Naive B cell (primary cell): Measurements from ENCODE around the gene SMC3. TPM values are rescaled to one million over a fixed set of nuclear protein-coding genes. Genes with fewer than 3 reads are reported as not detected.
"Not testable (repeated sequence)": the region's sequence is repeated elsewhere in the genome, so short reads cannot be mapped to it uniquely, and the experiment has no call there.

Experiments used
- ATAC-seq, 2 donors: fragments of 150-1000 bp; cut with Tn5 transposase; 2 replicates each; pipeline ENCODE4 v1.10.0; 2021; ENCODE audit warnings: low read depth in 2 of 2, mild to moderate bottlenecking in 2 of 2, moderate library complexity in 2 of 2
- DNase-seq: peaks from one replicate; pipeline ENCODE4 v3.0.0; 2022
- H3K27ac Mint-ChIP-seq, 6 donors: one replicate each; pipeline ENCODE4 v1.8.0; 2020 to 2022; ENCODE audit warnings: mild to moderate bottlenecking in 6 of 6, mixed read lengths in 6 of 6, moderate library complexity in 5 of 6, inconsistent platforms in 2 of 6
- H3K27me3 Mint-ChIP-seq, 3 donors: one replicate each; pipeline ENCODE4 v1.8.0; 2021 to 2022; ENCODE audit warnings: mixed read lengths in 3 of 3, mild to moderate bottlenecking in 1 of 3
- H3K36me3 Mint-ChIP-seq, 2 donors: one replicate each; pipeline ENCODE4 v1.8.0; 2020 to 2022; ENCODE audit warnings: mixed read lengths in 2 of 2, inconsistent platforms in 1 of 2, mild to moderate bottlenecking in 1 of 2
- H3K4me1 Mint-ChIP-seq, 3 donors: one replicate each; pipeline ENCODE4 v1.8.0; 2020 to 2022; ENCODE audit warnings: mixed read lengths in 3 of 3, inconsistent platforms in 1 of 3, mild to moderate bottlenecking in 1 of 3, moderate library complexity in 1 of 3
- H3K4me3 Mint-ChIP-seq, 8 donors: one replicate each; pipeline ENCODE4 v1.8.0; 2020 to 2022; ENCODE audit warnings: mild to moderate bottlenecking in 8 of 8, mixed read lengths in 8 of 8, moderate library complexity in 8 of 8, inconsistent platforms in 2 of 8
- H3K9me3 Mint-ChIP-seq, 7 donors: one replicate each; pipeline ENCODE4 v1.8.0; 2020 to 2022; ENCODE audit warnings: mixed read lengths in 7 of 7, mild to moderate bottlenecking in 5 of 7, inconsistent platforms in 2 of 7, moderate library complexity in 1 of 7
- polyA plus RNA-seq, 6 donors: library from polyadenylated mRNA; unstranded; fragments of 300-500 nt; fragmentation: Illumina TruSeq; gene quantifications; one replicate each; pipeline ENCODE4 v1.2.3, GENCODE V29; 2021; ENCODE audit warnings: low read depth in 6 of 6

Gene SMC3
- polyA plus RNA-seq, 6 donors from 2014 or later, result 27.4 to 101 (median 85.4) TPM

GRCh38 chr10:110531687-110532086 is 35.8 kb upstream of the SMC3 start:
- Mint-ChIP-seq H3K9me3 (no peaks in the 10 kb centered on the region), H3K36me3 (no peaks in the 10 kb centered on the region), H3K4me1 (peaks cover 32 to 43% (median 38%) of the 10 kb centered on the region in 3 donors), H3K27ac (no peak overlapping the region), H3K4me3 (peak overlapping the region in 1 of 8 donors; percentile 16), H3K27me3 (peaks cover 0 to 5% (median 4%) of the 10 kb centered on the region in 3 donors)
- ATAC-seq (no peak), DNase-seq (no peak)

- H3K4me1 Mint-ChIP-seq, result peaks cover 40 to 52% (median 47%) of the 10 kb centered on the region in 3 donors
- not testable (repeated sequence) for H3K4me3 Mint-ChIP-seq, H3K9me3 Mint-ChIP-seq, DNase-seq, H3K36me3 Mint-ChIP-seq, ATAC-seq, H3K27me3 Mint-ChIP-seq, H3K27ac Mint-ChIP-seq
These were observed 34.9 kb upstream of the SMC3 start for GRCh38 chr10:110532628-110533027.

DNA sequence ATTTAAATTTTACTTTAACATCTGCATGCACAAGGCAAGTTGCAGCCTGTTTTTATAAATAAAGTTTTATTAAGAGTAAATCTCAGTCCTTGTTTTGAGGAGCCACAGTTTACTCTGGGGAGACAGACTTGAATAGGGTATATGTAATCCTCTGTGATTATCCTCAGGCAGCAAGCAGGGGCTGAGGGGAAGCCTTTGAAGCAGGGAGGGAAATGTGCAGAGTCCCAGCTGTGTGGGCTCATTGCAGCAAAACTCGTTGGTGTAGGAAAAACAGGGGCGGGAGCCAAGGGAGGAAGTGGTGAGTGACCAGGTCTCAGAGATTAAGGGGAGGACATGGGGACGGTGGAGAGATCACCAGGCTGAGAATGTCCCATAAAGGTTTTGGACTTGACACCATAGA is 34.3 kb upstream of the SMC3 start:
- Mint-ChIP-seq H3K27me3 (peaks cover 0 to 4% (median 0%) of the 10 kb centered on the region in 3 donors), H3K4me3 (peak overlapping the region in 2 of 8 donors; percentile 44 to 49), H3K27ac (peak overlapping the region in 1 of 6 donors; percentile 70), H3K36me3 (no peaks in the 10 kb centered on the region), H3K4me1 (peaks cover 36 to 49% (median 48%) of the 10 kb centered on the region in 3 donors), H3K9me3 (no peaks in the 10 kb centered on the region)
- ATAC-seq (no peak), DNase-seq (no peak)

GRCh38 chr10:110534571-110534970 is 32.9 kb upstream of the SMC3 start:
- peak overlapping the region in 3 of 6 donors; percentile 7 to 64 (median 53) for H3K27ac Mint-ChIP-seq
- no peak for DNase-seq
- no peaks in the 10 kb centered on the region for H3K36me3 Mint-ChIP-seq
- no peaks in the 10 kb centered on the region for H3K9me3 Mint-ChIP-seq
- ATAC-seq, result no peak
- H3K4me1 Mint-ChIP-seq, result peaks cover 32 to 39% (median 35%) of the 10 kb centered on the region in 3 donors
- H3K4me3 Mint-ChIP-seq, result peak overlapping the region in 2 of 8 donors; percentile 1 to 29
- H3K27me3 Mint-ChIP-seq, result no peaks in the 10 kb centered on the region

- ATAC-seq (peak; percentile 88 to 89), DNase-seq (peak; percentile 62)
- Mint-ChIP-seq H3K4me3 (peak overlapping the region; percentile 5 to 83 (median 48)), H3K27ac (peak overlapping the region; percentile 12 to 93 (median 72)), H3K36me3 (no peaks in the 10 kb centered on the region), H3K9me3 (no peaks in the 10 kb centered on the region), H3K27me3 (no peaks in the 10 kb centered on the region), H3K4me1 (peaks cover 27 to 30% (median 28%) of the 10 kb centered on the region in 3 donors)
These were observed 31.3 kb upstream of the SMC3 start for GRCh38 chr10:110535958-110536891.

- ATAC-seq, result no peak
- no peak for DNase-seq
- H3K27ac Mint-ChIP-seq, result no peak overlapping the region
- H3K4me1 Mint-ChIP-seq, result peaks cover 27 to 30% (median 28%) of the 10 kb centered on the region in 3 donors
- H3K27me3 Mint-ChIP-seq, result no peaks in the 10 kb centered on the region
- no peak overlapping the region for H3K4me3 Mint-ChIP-seq
- H3K9me3 Mint-ChIP-seq, result no peaks in the 10 kb centered on the region
- H3K36me3 Mint-ChIP-seq, result no peaks in the 10 kb centered on the region
These were observed 28.4 kb upstream of the SMC3 start for GRCh38 chr10:110539091-110539490.

DNA sequence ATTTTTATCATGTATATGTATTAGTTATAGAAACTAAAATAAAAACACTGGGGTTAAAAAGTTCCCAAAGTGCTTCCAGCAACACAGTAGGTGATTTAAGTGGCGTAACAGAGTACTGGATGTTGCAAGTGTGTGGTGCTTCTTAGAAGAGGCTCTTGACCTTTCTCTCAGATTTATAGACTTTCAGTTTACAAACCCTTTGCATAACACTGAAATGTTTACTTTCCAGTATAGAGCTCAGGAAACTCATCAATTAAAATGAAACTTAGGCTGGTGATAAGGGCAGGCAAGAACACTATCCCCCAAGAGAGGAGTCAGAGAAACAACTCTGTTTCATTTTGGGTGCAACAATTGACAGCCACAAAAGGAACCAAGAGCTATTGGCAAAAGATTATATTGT is 27.5 kb upstream of the SMC3 start:
- H3K27me3 Mint-ChIP-seq, result no peaks in the 10 kb centered on the region
- H3K4me1 Mint-ChIP-seq, result peaks cover 19 to 22% (median 20%) of the 10 kb centered on the region in 3 donors
- no peak overlapping the region for H3K4me3 Mint-ChIP-seq
- peak overlapping the region in 1 of 6 donors; percentile 74 for H3K27ac Mint-ChIP-seq
- DNase-seq (no peak), ATAC-seq (no peak)
- no peaks in the 10 kb centered on the region for H3K9me3 Mint-ChIP-seq
- H3K36me3 Mint-ChIP-seq, result no peaks in the 10 kb centered on the region

- DNase-seq (no peak), ATAC-seq (no peak)
- H3K4me3 Mint-ChIP-seq, result no peak overlapping the region
- H3K27ac Mint-ChIP-seq, result no peak overlapping the region
- H3K36me3 Mint-ChIP-seq, result no peaks in the 10 kb centered on the region
- H3K27me3 Mint-ChIP-seq, result peaks cover 3 to 13% (median 8%) of the 10 kb centered on the region in 3 donors
- peaks cover 3 to 6% (median 4%) of the 10 kb centered on the region in 3 donors for H3K4me1 Mint-ChIP-seq
- no peaks in the 10 kb centered on the region for H3K9me3 Mint-ChIP-seq
These were observed 22.4 kb upstream of the SMC3 start for GRCh38 chr10:110544958-110545537.

DNA sequence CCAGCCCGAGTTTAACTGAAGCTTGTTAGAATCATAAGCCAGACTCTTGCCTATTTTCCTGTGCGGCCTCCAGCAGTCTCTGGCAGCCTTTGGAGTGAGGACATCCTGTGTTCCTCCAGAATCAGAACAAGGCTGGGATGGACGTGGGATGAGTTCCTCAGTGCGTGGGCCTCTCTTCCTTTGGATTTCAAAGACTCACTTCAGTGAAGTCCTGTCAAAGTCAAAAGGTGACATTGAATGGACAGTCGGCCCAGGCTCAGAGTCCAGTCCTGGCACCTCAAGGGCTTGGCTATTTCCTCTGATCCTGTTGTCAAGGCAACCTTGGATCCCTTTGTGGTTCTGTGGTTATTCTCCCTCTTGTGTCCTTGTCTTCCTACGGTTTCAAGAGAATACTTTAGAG is 21.4 kb upstream of the SMC3 start:
- peaks cover 8 to 15% (median 12%) of the 10 kb centered on the region in 3 donors for H3K27me3 Mint-ChIP-seq
- DNase-seq (no peak), ATAC-seq (no peak)
- no peaks in the 10 kb centered on the region for H3K9me3 Mint-ChIP-seq
- peaks cover 3 to 6% (median 4%) of the 10 kb centered on the region in 3 donors for H3K4me1 Mint-ChIP-seq
- no peaks in the 10 kb centered on the region for H3K36me3 Mint-ChIP-seq
- no peak overlapping the region for H3K4me3 Mint-ChIP-seq
- H3K27ac Mint-ChIP-seq, result peak overlapping the region in 1 of 6 donors; percentile 21

- H3K27ac Mint-ChIP-seq, result peak overlapping the region in 3 of 6 donors; percentile 25 to 67 (median 45)
- DNase-seq (no peak), ATAC-seq (no peak)
- no peaks in the 10 kb centered on the region for H3K36me3 Mint-ChIP-seq
- peaks cover 13 to 16% (median 16%) of the 10 kb centered on the region in 3 donors for H3K27me3 Mint-ChIP-seq
- H3K4me1 Mint-ChIP-seq, result peaks cover 3 to 6% (median 4%) of the 10 kb centered on the region in 3 donors
- H3K9me3 Mint-ChIP-seq, result no peaks in the 10 kb centered on the region
- no peak overlapping the region for H3K4me3 Mint-ChIP-seq
These were observed 20.9 kb upstream of the SMC3 start for GRCh38 chr10:110546499-110547110.

DNA sequence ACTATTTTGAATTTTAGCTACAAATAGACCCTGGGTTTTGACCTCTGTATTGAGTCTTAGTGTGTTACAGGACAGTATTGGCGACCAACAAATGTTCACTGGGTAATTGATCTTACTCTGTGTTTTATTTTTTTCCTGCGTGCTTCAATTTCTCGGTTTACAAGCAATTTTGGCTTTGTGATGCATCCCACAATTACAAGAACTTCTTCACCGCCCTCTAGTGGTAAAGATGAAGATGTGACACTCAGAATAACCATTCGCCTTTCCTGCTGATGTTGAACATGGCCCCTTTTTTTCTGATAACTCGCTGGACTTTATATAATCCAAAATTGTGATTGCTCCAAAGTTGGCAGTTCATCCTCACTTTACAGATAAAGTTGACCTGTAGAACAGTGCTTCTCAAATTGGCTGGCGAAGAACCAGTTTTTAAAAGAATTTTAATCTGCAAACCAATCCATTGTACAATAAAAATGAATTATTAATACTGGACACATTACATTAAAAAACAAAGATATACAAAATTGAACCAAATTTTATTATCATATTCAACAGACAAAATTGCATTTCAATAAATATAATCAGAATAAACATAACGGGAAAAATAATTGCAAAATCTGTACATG is 20.2 kb upstream of the SMC3 start:
- H3K27me3 Mint-ChIP-seq, result peaks cover 19 to 23% (median 22%) of the 10 kb centered on the region in 3 donors
- peak; percentile 67 for DNase-seq
- H3K9me3 Mint-ChIP-seq, result no peaks in the 10 kb centered on the region
- H3K27ac Mint-ChIP-seq, result peak overlapping the region in 3 of 6 donors; percentile 25 to 67 (median 45)
- ATAC-seq, result peak; percentile 69 to 80
- H3K4me1 Mint-ChIP-seq, result peaks cover 3 to 6% (median 4%) of the 10 kb centered on the region in 3 donors
- H3K36me3 Mint-ChIP-seq, result no peaks in the 10 kb centered on the region
- H3K4me3 Mint-ChIP-seq, result no peak overlapping the region

- ATAC-seq, result no peak
- Mint-ChIP-seq H3K4me1 (peaks cover 3 to 6% (median 4%) of the 10 kb centered on the region in 3 donors), H3K27ac (no peak overlapping the region), H3K36me3 (no peaks in the 10 kb centered on the region), H3K4me3 (no peak overlapping the region), H3K27me3 (peaks cover 22 to 30% (median 24%) of the 10 kb centered on the region in 3 donors), H3K9me3 (peaks cover 0 to 3% (median 0%) of the 10 kb centered on the region in 7 donors)
- DNase-seq, result no peak
These were observed 19.5 kb upstream of the SMC3 start for GRCh38 chr10:110548002-110548401.

DNA sequence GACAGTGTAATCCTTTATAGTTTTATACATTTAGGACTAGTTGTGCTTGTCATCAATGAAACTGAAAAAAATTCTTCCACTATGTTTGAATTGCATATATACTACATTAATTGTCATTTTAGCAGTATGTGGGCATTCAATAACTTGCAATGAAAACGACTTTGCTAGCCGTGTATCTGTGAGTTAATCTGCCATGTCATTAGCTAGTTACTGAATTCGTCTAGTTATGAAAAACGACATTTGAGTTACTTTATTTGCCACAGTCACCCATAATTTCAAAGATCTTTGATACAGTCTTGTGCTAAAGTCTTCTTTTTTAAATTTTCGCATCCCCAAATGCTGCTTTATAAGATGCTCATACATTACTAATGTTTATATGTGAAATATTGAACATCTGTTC is 18.3 kb upstream of the SMC3 start:
- no peak overlapping the region for H3K27ac Mint-ChIP-seq
- DNase-seq (no peak), ATAC-seq (no peak)
- peaks cover 3 to 6% (median 4%) of the 10 kb centered on the region in 3 donors for H3K4me1 Mint-ChIP-seq
- H3K36me3 Mint-ChIP-seq, result no peaks in the 10 kb centered on the region
- H3K27me3 Mint-ChIP-seq, result peaks cover 22 to 31% (median 24%) of the 10 kb centered on the region in 3 donors
- no peak overlapping the region for H3K4me3 Mint-ChIP-seq
- peaks cover 0 to 3% (median 0%) of the 10 kb centered on the region in 7 donors for H3K9me3 Mint-ChIP-seq
